SK-N-MC (cell line): ENCODE data around the gene RPL41.

Experiments
- EZH2 ChIP-seq: fragments of 200-600 bp; sonication (generic); IDR thresholded peaks from one replicate; pipeline ENCODE4 v1.6.1; 2017; ENCODE audit warnings: antibody characterized with exemption
- FOXP2 ChIP-seq: optimal IDR thresholded peaks from 2 replicates; pipeline ENCODE3; 2011; ENCODE audit warnings: mild to moderate bottlenecking, moderate library complexity; ENCODE audit not compliant: insufficient read depth; ENCODE audit errors: extremely low read length, control extremely low read depth
- POLR2AphosphoS5 ChIP-seq: IDR thresholded peaks from 2 replicates; pipeline ENCODE4 v1.6.1; 2012; ENCODE audit warnings: mild to moderate bottlenecking, low read depth, low read length, borderline replicate concordance

GRCh38 chr12:56084958-56085543, 31.4 kb upstream of the RPL41 start:
- no peak for TF ChIP-seq POLR2AphosphoS5
- TF ChIP-seq EZH2, result no peak
- TF ChIP-seq FOXP2, result no peak
